OCI-LY7 (cell line): ENCODE results near the gene IRF3. TPM values are rescaled to one million over a fixed set of nuclear protein-coding genes. Genes with fewer than 3 reads are reported as not detected.

Source experiments
- BruUV-seq: library from RNA; stranded (reverse); fragments of 400-500 nt; replicated peaks from 2 replicates; lab custom pipeline; 2021; lab: Mats Ljungman, UMichigan
- CTCF ChIA-PET: fragments of 300-600 bp; sonication (Branson Sonifier 250); formaldehyde crosslinking; loops from one replicate; lab custom pipeline; 2022; ENCODE audit warnings: antibody characterized with exemption; ENCODE audit not compliant: unreplicated experiment; lab: Charles Lee
- POLR2A ChIA-PET: fragments of 300-600 bp; sonication (Branson Sonifier 250); formaldehyde crosslinking; loops from one replicate; lab custom pipeline; 2022; ENCODE audit warnings: antibody characterized with exemption; lab: Charles Lee
- DNase-seq: peaks from one replicate; pipeline ENCODE4 v3.0.0-alpha.2; 2015; ENCODE audit warnings: low spot score
- H2AFZ ChIP-seq: fragments of 200-600 bp; sonication (generic), shearing (Covaris generic); 2 replicates; pipeline ENCODE4 v1.6.1; 2014; ENCODE audit warnings: mild to moderate bottlenecking, antibody characterized with exemption, low read length, moderate library complexity
- H3K27ac ChIP-seq: fragments of 200-600 bp; sonication (generic); 2 replicates; pipeline ENCODE4 v1.5.1; 2014; ENCODE audit warnings: mixed run types, low read depth, mild to moderate bottlenecking, moderate library complexity, low read length, inconsistent platforms; ENCODE audit not compliant: poor library complexity, severe bottlenecking
- H3K36me3 ChIP-seq: fragments of 200-600 bp; sonication (generic); 2 replicates; pipeline ENCODE4 v1.6.1; 2014; ENCODE audit warnings: mild to moderate bottlenecking, antibody characterized with exemption, low read length, moderate library complexity, mixed read lengths; ENCODE audit not compliant: insufficient read depth
- H3K4me1 ChIP-seq: fragments of 200-600 bp; sonication (generic); 2 replicates; pipeline ENCODE4 v1.5.1; 2014; ENCODE audit warnings: mild to moderate bottlenecking, low read length; ENCODE audit not compliant: insufficient read depth, poor library complexity, severe bottlenecking
- H3K4me2 ChIP-seq: fragments of 200-600 bp; sonication (generic); 2 replicates; pipeline ENCODE4 v1.6.1; 2014; ENCODE audit warnings: mild to moderate bottlenecking, low read length
- H3K4me3 ChIP-seq: fragments of 200-600 bp; sonication (generic); 2 replicates; pipeline ENCODE4 v1.5.1; 2014; ENCODE audit warnings: mild to moderate bottlenecking, low read depth, low read length; ENCODE audit not compliant: poor library complexity, severe bottlenecking
- H3K79me2 ChIP-seq: fragments of 200-600 bp; sonication (generic); 2 replicates; pipeline ENCODE4 v1.6.1; 2016; ENCODE audit warnings: low read depth, mild to moderate bottlenecking, low read length, moderate library complexity, mixed read lengths; ENCODE audit not compliant: insufficient read depth
- H3K9me2 ChIP-seq: fragments of 200-600 bp; sonication (generic); 2 replicates; pipeline ENCODE4 v1.6.1; 2016; ENCODE audit warnings: mild to moderate bottlenecking, low read length, mixed read lengths; ENCODE audit not compliant: insufficient read depth
- H3K9me3 ChIP-seq: fragments of 200-600 bp; sonication (generic); 2 replicates; pipeline ENCODE4 v1.6.1; 2014; ENCODE audit warnings: mild to moderate bottlenecking, mixed run types, low read length, mixed read lengths
- H4K20me1 ChIP-seq: fragments of 200-600 bp; sonication (generic); 2 replicates; pipeline ENCODE4 v1.6.1; 2014; ENCODE audit warnings: mild to moderate bottlenecking, antibody characterized with exemption, low read length, moderate library complexity, mixed read lengths; ENCODE audit not compliant: insufficient read depth
- CTCF ChIP-seq: fragments of 200-600 bp; sonication (generic); conservative IDR thresholded peaks from 2 replicates; pipeline ENCODE4 v1.5.1; 2014; ENCODE audit warnings: mild to moderate bottlenecking, antibody characterized with exemption, low read length, moderate library complexity, mixed read lengths
- EZH2phosphoT487 ChIP-seq: fragments of 200-600 bp; sonication (generic); IDR thresholded peaks from 2 replicates; pipeline ENCODE4 v1.6.1; 2018; ENCODE audit warnings: low read depth, borderline replicate concordance, mild to moderate bottlenecking, mixed run types, antibody characterized with exemption, low read length, moderate library complexity, mixed read lengths
- intact Hi-C: fragments of 100-400 bp; cut with micrococcal nuclease; formaldehyde crosslinking; loops from one replicate; pipeline ENCODE4 v1.10.0; 2022; ENCODE audit not compliant: unreplicated experiment
- total RNA-seq, 2 experiments: library from RNA; depleted of rRNA in 1 of 2; stranded (reverse); fragments of >200 nt in 1 of 2; shearing (Covaris generic) in 1 of 2; gene quantifications; 2 replicates each; pipeline ENCODE4 v1.2.3, GENCODE V29; 2014 to 2022

IRF3 gene
- total RNA-seq, 2 experiments from 2014 or later, result 96.6 to 116 TPM

- Histone ChIP-seq H3K9me2 (no peaks in the 10 kb centered on the region), H3K4me2 (no peak overlapping the region), H3K79me2 (no peaks in the 10 kb centered on the region), H3K36me3 (no peaks in the 10 kb centered on the region), H4K20me1 (no peaks in the 10 kb centered on the region), H3K9me3 (no peaks in the 10 kb centered on the region), H3K4me3 (no peak overlapping the region), H3K4me1 (peaks cover 3% of the 10 kb centered on the region), H3K27ac (no peak overlapping the region), H2AFZ (no peak overlapping the region)
- DNase-seq, result peak; percentile 31
- POLR2A ChIA-PET, result no interaction called here
- no peak for TF ChIP-seq EZH2phosphoT487
- no peak for TF ChIP-seq CTCF
- intact Hi-C loops, result no loop called here
- no TSS peak for BruUV-seq
- CTCF ChIA-PET, result no interaction called here
Measured at GRCh38 chr19:49712397-49712859, 46.8 kb upstream of the IRF3 start.

DNA sequence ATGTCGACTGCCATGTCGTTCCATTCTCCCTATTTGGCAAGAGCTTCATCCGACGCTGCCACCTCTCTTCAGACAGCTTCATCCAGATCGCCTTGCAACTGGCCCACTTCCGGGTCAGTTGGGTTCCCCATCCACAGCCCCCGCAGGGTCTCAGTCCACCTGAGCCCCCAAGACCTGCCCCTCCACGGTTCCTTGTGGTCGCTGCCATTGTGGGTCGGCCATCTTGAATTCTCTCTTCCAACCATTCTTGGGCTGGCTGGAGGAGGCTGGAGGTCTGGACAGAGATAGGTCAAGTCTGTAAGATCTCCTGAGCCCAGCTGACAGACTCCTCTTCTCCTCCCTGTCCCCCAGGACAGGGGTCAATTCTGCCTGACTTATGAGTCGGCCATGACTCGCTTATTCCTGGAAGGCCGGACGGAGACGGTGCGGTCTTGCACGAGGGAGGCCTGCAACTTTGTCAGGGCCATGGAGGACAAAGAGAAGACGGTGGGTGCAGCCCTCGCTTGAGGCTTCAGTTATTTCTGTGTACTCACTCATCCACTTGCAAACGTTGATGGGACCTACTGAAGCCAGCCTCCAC, 44.8 kb upstream of the IRF3 start:
- Histone ChIP-seq H3K9me3 (no peaks in the 10 kb centered on the region), H3K27ac (no peak overlapping the region), H3K79me2 (no peaks in the 10 kb centered on the region), H3K9me2 (no peaks in the 10 kb centered on the region), H3K36me3 (no peaks in the 10 kb centered on the region), H3K4me3 (no peak overlapping the region), H3K4me2 (no peak overlapping the region), H2AFZ (no peak overlapping the region), H4K20me1 (no peaks in the 10 kb centered on the region), H3K4me1 (no peaks in the 10 kb centered on the region)
- POLR2A ChIA-PET, result no interaction called here
- BruUV-seq, result no TSS peak
- TF ChIP-seq EZH2phosphoT487 (no peak), CTCF (no peak)
- intact Hi-C loops, result no loop called here
- CTCF ChIA-PET, result no interaction called here
- no peak for DNase-seq

DNA sequence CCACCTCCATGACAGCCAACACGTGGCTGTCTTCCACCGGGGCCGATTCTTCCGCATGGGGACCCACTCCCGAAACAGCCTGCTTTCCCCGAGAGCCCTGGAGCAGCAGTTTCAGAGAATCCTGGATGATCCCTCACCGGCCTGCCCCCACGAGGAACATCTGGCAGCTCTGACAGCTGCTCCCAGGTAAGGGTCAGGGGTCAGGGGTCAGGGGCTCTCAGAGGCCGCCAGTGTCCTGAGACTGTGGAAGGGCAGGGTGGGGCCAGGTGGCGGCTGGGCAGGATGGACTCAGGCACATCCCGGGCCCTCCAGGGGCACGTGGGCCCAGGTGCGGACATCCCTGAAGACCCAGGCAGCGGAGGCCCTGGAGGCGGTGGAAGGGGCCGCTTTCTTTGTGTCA, 40.3 kb upstream of the IRF3 start:
- ChIA-PET CTCF (no interaction called here), POLR2A (no interaction called here)
- no peaks in the 10 kb centered on the region for H3K4me1 ChIP-seq
- H3K27ac ChIP-seq, result no peak overlapping the region
- TF ChIP-seq CTCF, result no peak
- TF ChIP-seq EZH2phosphoT487, result no peak
- BruUV-seq, result no TSS peak
- H3K79me2 ChIP-seq, result no peaks in the 10 kb centered on the region
- H3K4me2 ChIP-seq, result no peak overlapping the region
- H2AFZ ChIP-seq, result no peak overlapping the region
- no peaks in the 10 kb centered on the region for H4K20me1 ChIP-seq
- H3K9me2 ChIP-seq, result no peaks in the 10 kb centered on the region
- no peak for DNase-seq
- H3K36me3 ChIP-seq, result no peaks in the 10 kb centered on the region
- H3K9me3 ChIP-seq, result no peaks in the 10 kb centered on the region
- no peak overlapping the region for H3K4me3 ChIP-seq
- intact Hi-C loops, result no loop called here
